Measurements from ENCODE around the gene ANO5.

The ANO5 gene

GRCh38 chr11:22331771-22332170 lies 138.9 kb downstream of the ANO5 start:
- DNase-seq (ENCODE audit: low read depth in 2 of 2): no peak
